NOMO-1 treated with dmso at 0.1 percent for 144 hours (cell line): ENCODE results near the gene MYH7.
"Not testable (repeated sequence)": the region's sequence is repeated elsewhere in the genome, so short reads cannot be mapped to it uniquely, and the experiment has no call there.

Source experiments
- DNase-seq: peaks from one replicate; lab custom pipeline; 2025; ENCODE audit not compliant: unreplicated experiment; lab: John Stamatoyannopoulos, UW

MYH7 gene

GRCh38 chr14:23431486-23431885, 4.0 kb downstream of the MYH7 start:
- no peak for DNase-seq

- no peak for DNase-seq
These were observed 4.8 kb downstream of the MYH7 start for GRCh38 chr14:23430723-23431085.

DNA sequence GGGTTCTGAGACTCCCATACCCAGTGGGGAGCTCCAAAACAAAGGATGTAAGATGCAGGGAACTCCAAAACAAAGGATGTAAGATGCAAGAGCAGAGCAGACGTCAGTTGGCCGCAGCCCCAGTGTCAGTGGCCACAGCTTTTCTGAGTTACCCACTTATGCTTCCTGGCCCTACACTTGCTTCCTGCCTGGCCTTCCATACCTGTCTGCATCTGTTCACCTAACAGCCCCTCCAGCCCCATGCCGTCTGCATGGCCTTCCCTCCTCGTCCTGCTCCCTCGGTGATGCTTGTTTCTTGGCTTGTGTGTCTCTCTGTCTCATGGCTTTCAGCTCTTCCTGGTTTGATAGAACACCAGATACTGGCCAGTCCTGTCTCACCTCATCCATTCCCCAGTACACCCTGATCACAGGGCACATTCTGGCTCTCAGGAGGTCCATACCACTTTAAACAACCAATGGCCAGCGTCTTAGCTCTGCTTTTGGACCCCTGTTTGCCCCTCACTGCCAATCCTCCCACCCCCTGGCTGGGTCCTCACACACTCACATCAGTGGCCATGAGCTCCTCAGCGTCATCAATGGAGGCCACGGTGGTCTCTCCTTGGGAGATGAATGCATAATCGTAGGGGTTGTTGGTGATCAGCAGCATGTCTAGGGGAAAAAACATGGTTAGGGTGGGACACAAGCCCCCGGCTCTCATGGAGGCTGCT, 5.3 kb downstream of the MYH7 start:
- DNase-seq = no peak

DNA sequence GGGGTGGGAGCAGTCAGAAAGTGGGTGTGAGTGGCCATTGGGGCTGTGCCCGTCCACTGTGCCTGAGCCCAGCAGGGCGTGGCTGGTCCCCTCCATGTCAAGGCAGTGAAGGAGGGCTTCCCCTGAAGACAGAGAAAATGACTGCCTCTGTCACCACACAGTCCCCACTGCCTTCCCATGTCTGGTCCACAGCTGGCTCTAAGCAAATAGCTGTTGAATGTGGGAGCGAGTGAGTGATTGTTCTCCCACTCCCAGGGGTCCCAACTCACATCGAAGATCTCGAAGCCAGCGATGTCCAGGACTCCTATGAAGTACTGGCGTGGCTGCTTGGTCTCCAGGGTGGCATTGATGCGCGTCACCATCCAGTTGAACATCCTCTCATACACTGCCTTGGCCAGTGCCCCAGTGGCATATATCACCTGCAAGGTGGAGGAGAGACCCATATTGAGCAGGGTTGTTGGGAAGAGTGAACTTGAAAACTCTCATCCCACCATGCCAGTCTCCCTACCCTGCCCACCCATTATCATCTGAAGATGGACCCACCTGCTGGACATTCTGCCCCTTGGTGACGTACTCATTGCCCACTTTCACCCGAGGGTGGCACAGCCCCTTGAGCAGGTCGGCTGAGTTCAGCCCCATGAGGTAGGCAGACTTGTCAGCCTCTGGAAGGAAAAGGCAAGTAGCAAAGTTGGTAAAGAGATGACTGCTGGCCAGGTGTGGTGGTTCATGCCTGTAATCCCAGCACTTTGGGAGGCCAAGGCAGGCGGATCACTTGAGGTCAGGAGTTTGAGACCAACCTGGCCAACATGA, 6.6 kb downstream of the MYH7 start:
- no peak for DNase-seq

GRCh38 chr14:23425798-23426197, 9.7 kb downstream of the MYH7 start:
- not testable (repeated sequence) for DNase-seq

GRCh38 chr14:23425169-23425568, 10.3 kb downstream of the MYH7 start:
- DNase-seq = no peak

GRCh38 chr14:23423657-23424056, 11.8 kb downstream of the MYH7 start:
- no peak for DNase-seq

DNA sequence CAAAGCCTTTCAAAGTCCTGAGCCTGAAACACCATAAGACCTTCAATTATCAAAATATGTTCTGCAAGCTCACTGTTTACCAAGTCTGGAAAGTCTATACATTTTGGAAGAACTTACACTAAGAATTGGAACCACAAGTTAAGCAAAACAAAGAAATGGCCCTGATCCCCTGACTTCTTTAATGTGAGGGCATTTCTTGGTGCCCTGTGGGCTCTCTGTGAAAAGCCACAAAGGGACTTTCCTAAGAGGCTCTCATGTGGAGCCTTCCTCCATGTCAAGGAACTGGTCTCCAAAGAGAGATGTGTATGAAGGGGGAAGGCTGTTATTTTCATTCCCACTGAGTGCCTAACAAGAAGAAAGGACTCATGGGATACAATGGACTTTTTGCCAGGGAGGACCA, 13.9 kb downstream of the MYH7 start:
- no peak for DNase-seq

GRCh38 chr14:23419646-23420045, 15.8 kb downstream of the MYH7 start:
- DNase-seq = not testable (repeated sequence)

DNA sequence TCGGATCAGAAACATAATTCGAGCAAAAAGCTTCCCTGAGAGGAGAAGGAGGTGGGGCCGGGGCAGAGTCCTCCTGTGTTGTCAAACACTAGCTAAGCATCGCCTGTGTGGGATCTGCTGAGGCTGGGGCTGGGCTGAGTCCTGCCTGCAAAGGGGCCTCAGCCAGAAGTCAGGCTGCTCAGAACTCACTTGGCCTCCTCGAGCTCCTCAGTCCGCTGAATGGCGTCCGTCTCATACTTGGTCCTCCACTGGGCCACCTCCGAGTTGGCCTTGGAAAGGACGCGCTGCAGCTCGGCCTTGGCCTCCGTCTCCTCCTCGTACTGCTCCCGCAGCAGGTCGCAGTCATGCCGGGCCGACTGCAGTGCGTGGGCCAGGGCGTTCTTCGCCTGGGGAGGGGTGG, 17.4 kb downstream of the MYH7 start:
- DNase-seq = no peak

GRCh38 chr14:23417269-23417668, 18.2 kb downstream of the MYH7 start:
- not testable (repeated sequence) for DNase-seq

DNA sequence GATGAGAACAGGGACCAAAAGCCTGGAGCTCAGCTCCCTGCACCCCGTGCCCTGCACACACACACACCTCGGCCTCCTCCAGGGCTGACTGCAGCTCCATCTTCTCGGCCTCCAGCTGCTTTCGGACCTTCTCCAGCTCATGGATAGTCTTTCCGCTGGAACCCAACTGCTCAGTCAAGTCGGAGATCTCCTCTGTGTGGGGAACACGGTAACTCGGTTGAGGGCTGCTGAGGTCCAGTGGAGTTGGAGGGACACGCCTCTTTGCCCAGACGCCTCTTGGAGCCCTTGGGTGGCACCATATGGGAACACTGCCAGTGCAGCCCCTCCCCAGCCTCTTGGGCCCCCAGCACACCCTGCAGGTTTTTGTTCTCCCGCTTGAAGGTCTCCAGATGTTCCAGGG, 18.7 kb downstream of the MYH7 start:
- no peak for DNase-seq

GRCh38 chr14:23415821-23416778, 19.4 kb downstream of the MYH7 start:
- no peak for DNase-seq

GRCh38 chr14:23414906-23415820, 20.3 kb downstream of the MYH7 start:
- DNase-seq = no peak

DNA sequence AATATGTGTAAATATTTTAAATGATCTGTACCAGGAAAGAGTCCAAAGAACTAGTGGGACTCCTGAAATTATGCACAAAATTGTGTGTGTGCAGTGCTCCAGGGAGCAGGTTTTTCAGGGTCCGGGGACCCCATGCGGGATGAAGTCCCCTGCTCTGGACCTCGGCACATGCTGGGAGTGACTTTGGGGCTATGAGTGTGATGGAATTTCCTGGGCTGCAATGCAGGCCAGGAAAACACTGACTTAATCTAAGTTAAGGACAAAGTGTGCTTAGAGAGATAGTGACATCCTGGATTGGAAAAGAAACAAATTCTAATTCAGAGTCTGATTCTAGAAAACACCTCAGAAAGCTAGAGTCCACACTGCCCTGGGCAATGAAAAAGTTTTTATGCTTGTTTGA, 21.2 kb downstream of the MYH7 start:
- no peak for DNase-seq

DNA sequence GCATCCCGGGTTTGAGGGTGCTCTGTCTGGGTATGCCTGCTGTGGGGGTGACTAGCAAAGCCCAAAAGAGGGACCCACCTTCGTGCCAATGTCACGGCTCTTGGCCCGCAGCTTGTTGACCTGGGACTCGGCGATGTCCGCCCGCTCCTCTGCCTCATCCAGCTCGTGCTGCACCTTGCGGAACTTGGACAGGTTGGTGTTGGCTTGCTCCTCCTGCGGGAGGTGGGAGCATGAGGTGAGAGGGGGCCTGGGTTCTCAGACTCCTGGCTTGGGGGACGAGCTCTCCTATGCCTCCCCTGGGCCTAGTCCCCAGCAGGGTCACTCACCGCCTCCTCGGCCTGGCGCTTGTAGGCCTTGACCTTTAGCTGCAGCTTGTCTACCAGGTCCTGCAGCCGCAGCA, 21.8 kb downstream of the MYH7 start:
- no peak for DNase-seq

GRCh38 chr14:23411563-23412525, 23.6 kb downstream of the MYH7 start:
- DNase-seq = no peak

DNA sequence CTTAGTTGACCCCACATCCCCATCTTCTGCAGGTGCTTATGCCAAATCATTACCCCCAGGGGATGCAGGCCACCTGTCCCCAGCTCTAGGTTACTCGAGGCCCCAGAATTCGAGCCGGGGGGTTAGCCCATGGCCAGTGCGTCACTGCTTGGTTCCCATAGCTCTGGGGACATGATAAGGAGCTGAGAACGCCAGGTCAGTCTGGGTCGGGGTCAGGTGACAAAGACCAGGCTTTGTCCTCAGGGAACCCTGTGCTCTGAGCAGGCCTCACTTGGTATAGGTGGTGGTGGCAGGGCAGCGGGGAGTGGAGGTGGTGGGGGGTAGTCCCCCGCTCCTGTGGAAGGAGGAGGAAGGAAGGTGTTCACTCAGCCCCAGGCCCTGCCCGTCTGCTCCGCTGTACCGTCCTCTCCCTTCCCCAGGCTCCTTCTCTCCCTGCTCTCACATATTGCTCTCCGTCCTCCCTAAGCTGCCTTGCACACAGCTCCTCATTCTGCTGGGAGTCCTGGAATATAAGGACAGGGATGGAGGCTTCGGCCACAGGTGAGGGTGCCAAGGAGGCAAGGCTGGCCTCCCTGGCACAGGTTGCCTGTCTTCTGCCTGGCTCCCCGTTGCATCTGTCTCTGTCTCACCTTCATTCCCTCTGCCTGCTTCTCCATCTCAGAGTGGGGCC, 25.4 kb downstream of the MYH7 start:
- DNase-seq = no peak

DNA sequence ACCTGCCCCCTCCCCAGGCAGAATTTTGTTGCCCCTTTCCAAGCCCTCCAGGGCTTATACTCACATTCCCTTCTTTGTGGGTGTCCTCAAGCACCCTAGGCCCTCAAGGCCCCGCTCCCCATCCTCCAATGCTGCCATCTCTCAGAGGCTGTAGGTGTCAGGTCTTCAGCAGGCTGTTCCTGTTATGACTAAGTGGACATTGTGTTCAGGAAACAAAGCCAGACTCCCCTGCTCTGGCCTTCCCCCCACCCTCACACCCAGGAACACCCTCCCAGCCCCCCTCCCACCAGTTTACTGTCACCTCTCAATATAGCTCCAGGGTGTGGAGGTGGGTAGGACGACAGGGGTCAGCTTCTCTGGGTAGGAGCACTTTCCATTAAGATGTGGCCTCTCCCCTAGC, 26.0 kb downstream of the MYH7 start:
- no peak for DNase-seq
